ENCODE data around the gene COA8.

Gene COA8

GRCh38 chr14:103528587-103529382 lies 34.0 kb upstream of the COA8 start, which contains the start of gene TRMT61A:
Gene TRMT61A, plus strand, starts transcription at chr14:103529196. Its CDS starts 783 bp downstream, at chr14:103529979.
- Histone ChIP-seq H3K4me3 (ENCODE audit: low read length) (peak within 1 kb of the TSS; percentile 94), H3K9ac (ENCODE audit: low read length) (peak within 1 kb of the TSS; percentile 80), H3K4me1 (ENCODE audit: control insufficient read depth, low read depth, low read length) (peaks cover 5% of the 10 kb centered on the region), H3K36me3 (ENCODE audit: control insufficient read depth, insufficient read depth, low read length) (no peaks in the 10 kb centered on the region), H3K27me3 (ENCODE audit: insufficient read depth, low read length, poor library complexity) (peaks cover 2% of the 10 kb centered on the region), H3K56ac (ENCODE audit: low read length) (peak within 1 kb of the TSS; percentile 91), H3K23ac (ENCODE audit: low read length) (no peak within 1 kb of the TSS), H4K5ac (ENCODE audit: low read length) (no peak within 1 kb of the TSS), H3K27ac (ENCODE audit: low read depth, low read length) (no peak within 1 kb of the TSS), H3K4me2 (ENCODE audit: low read length) (peak within 1 kb of the TSS; percentile 100), H3K18ac (ENCODE audit: low read length) (peak within 1 kb of the TSS; percentile 20), H2AK5ac (ENCODE audit: low read length) (peak within 1 kb of the TSS; percentile 4), H3K79me2 (ENCODE audit: control insufficient read depth, insufficient read depth, low read length) (peaks cover 12% of the 10 kb centered on the region), H2BK5ac (ENCODE audit: low read length) (no peak within 1 kb of the TSS), H3K4ac (ENCODE audit: low read depth, low read length) (peak within 1 kb of the TSS; percentile 44), H3K79me1 (ENCODE audit: low read length) (peaks cover 17% of the 10 kb centered on the region), H2BK120ac (ENCODE audit: low read depth, low read length) (no peak within 1 kb of the TSS), H2BK15ac (replicated peaks; ENCODE audit: low read depth) (no peak within 1 kb of the TSS), H4K8ac (ENCODE audit: low read depth, low read length) (peak within 1 kb of the TSS; percentile 87)
- WGBS (ENCODE audit: extremely low coverage, insufficient coverage, low lambda C conversion rate): no CpG with 5 or more reads among the region's 70 CpGs
- peak; percentile 89 for DNase-seq

DNA sequence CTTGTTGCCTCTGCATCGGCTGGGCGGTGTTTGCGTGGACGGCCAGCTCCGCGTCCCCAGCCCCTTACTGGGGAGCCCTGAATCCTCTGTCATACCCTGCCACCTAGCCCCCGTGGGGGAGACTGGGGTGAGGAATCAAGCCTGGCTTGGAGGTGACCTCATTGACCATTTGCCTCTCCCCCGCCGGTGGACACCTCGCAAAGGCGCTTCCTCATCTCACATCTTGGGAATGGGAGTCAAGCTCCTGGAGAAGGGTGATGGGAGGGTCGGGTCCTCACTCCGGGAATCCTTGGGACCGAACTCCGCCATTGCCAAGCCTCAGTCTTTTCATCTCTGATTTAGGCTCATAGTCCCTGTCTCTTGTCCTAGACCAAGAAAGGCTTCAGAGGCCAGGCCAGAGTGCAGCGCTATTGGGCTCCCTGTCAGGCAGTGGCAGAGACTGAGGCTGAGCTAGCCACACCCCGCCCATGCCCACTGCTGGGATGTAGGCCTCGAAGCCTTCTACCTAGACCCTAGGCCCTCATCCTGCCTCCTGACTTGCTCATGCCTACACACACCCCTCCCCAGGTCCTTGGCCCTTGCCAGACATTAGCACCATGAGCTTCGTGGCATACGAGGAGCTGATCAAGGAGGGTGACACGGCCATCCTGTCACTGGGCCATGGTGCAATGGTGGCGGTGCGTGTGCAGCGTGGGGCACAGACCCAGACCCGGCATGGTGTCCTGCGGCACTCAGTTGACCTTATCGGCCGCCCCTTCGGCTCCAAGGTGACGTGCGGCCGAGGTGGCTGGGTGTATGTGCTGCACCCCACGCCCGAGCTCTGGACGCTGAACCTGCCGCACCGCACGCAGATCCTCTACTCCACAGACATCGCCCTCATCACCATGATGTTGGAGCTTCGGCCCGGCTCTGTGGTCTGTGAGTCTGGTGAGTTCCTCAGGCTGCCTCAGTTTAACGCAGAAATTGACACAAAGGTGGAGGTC lies 33.1 kb upstream of the COA8 start:
- Histone ChIP-seq H3K4ac (ENCODE audit: low read depth, low read length) (no peak overlapping the region), H3K4me3 (ENCODE audit: low read length) (peak overlapping the region; percentile 94), H3K4me1 (ENCODE audit: control insufficient read depth, low read depth, low read length) (peaks cover 5% of the 10 kb centered on the region), H3K4me2 (ENCODE audit: low read length) (peak overlapping the region; percentile 100), H3K9ac (ENCODE audit: low read length) (peak overlapping the region; percentile 80), H3K36me3 (ENCODE audit: control insufficient read depth, insufficient read depth, low read length) (no peaks in the 10 kb centered on the region), H3K79me2 (ENCODE audit: control insufficient read depth, insufficient read depth, low read length) (peaks cover 12% of the 10 kb centered on the region), H2BK120ac (ENCODE audit: low read depth, low read length) (no peak overlapping the region), H2BK15ac (replicated peaks; ENCODE audit: low read depth) (no peak overlapping the region), H3K79me1 (ENCODE audit: low read length) (peaks cover 17% of the 10 kb centered on the region), H3K56ac (ENCODE audit: low read length) (peak overlapping the region; percentile 91), H3K27me3 (ENCODE audit: insufficient read depth, low read length, poor library complexity) (no peaks in the 10 kb centered on the region), H2BK5ac (ENCODE audit: low read length) (no peak overlapping the region), H4K8ac (ENCODE audit: low read depth, low read length) (peak overlapping the region; percentile 87), H3K23ac (ENCODE audit: low read length) (no peak overlapping the region), H3K27ac (ENCODE audit: low read depth, low read length) (no peak overlapping the region), H3K18ac (ENCODE audit: low read length) (no peak overlapping the region), H2AK5ac (ENCODE audit: low read length) (peak overlapping the region; percentile 4), H4K5ac (ENCODE audit: low read length) (no peak overlapping the region)
- no CpG with 5 or more reads among the region's 42 CpGs for WGBS (ENCODE audit: extremely low coverage, insufficient coverage, low lambda C conversion rate)
- no peak for DNase-seq

DNA sequence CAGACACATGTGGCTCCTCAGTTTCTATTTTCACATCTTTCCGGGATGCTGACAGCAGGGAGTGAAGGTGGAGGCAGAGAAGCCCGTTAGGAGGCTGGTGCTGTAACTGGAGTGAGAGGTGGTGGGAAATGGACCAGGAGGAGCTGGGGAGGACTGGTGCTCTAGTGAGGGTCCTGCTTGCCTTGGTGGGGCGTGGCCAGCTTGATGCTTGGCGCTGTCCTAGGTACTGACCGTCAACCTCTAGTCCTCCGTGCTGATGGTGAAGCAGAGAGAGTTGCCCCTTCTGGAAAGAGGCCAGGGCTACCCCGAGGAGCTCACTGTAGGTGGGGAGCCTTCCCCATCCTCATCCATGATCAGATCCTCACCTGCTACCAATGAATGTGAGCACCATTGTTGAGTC lies 32.4 kb upstream of the COA8 start:
- Histone ChIP-seq H3K4me2 (ENCODE audit: low read length) (no peak overlapping the region), H2BK5ac (ENCODE audit: low read length) (no peak overlapping the region), H3K4me1 (ENCODE audit: control insufficient read depth, low read depth, low read length) (peaks cover 5% of the 10 kb centered on the region), H3K23ac (ENCODE audit: low read length) (no peak overlapping the region), H3K36me3 (ENCODE audit: control insufficient read depth, insufficient read depth, low read length) (no peaks in the 10 kb centered on the region), H3K56ac (ENCODE audit: low read length) (no peak overlapping the region), H4K5ac (ENCODE audit: low read length) (no peak overlapping the region), H3K79me1 (ENCODE audit: low read length) (peaks cover 17% of the 10 kb centered on the region), H3K4me3 (ENCODE audit: low read length) (no peak overlapping the region), H4K8ac (ENCODE audit: low read depth, low read length) (no peak overlapping the region), H2BK120ac (ENCODE audit: low read depth, low read length) (no peak overlapping the region), H3K4ac (ENCODE audit: low read depth, low read length) (no peak overlapping the region), H3K18ac (ENCODE audit: low read length) (no peak overlapping the region), H2AK5ac (ENCODE audit: low read length) (no peak overlapping the region), H3K27ac (ENCODE audit: low read depth, low read length) (no peak overlapping the region), H3K9ac (ENCODE audit: low read length) (no peak overlapping the region), H3K27me3 (ENCODE audit: insufficient read depth, low read length, poor library complexity) (no peaks in the 10 kb centered on the region), H2BK15ac (replicated peaks; ENCODE audit: low read depth) (no peak overlapping the region), H3K79me2 (ENCODE audit: control insufficient read depth, insufficient read depth, low read length) (peaks cover 12% of the 10 kb centered on the region)
- DNase-seq: peak; percentile 62
- no CpG with 5 or more reads among the region's 7 CpGs for WGBS (ENCODE audit: extremely low coverage, insufficient coverage, low lambda C conversion rate)

GRCh38 chr14:103530831-103531230 lies 31.9 kb upstream of the COA8 start:
- Histone ChIP-seq H3K18ac (ENCODE audit: low read length) (no peak overlapping the region), H3K4me1 (ENCODE audit: control insufficient read depth, low read depth, low read length) (peaks cover 5% of the 10 kb centered on the region), H2AK5ac (ENCODE audit: low read length) (no peak overlapping the region), H2BK120ac (ENCODE audit: low read depth, low read length) (no peak overlapping the region), H4K8ac (ENCODE audit: low read depth, low read length) (no peak overlapping the region), H3K79me1 (ENCODE audit: low read length) (peaks cover 17% of the 10 kb centered on the region), H3K79me2 (ENCODE audit: control insufficient read depth, insufficient read depth, low read length) (peaks cover 12% of the 10 kb centered on the region), H3K27me3 (ENCODE audit: insufficient read depth, low read length, poor library complexity) (no peaks in the 10 kb centered on the region), H3K4me3 (ENCODE audit: low read length) (no peak overlapping the region), H3K56ac (ENCODE audit: low read length) (no peak overlapping the region), H3K27ac (ENCODE audit: low read depth, low read length) (no peak overlapping the region), H2BK5ac (ENCODE audit: low read length) (no peak overlapping the region), H3K4ac (ENCODE audit: low read depth, low read length) (no peak overlapping the region), H2BK15ac (replicated peaks; ENCODE audit: low read depth) (no peak overlapping the region), H3K23ac (ENCODE audit: low read length) (no peak overlapping the region), H3K4me2 (ENCODE audit: low read length) (no peak overlapping the region), H3K36me3 (ENCODE audit: control insufficient read depth, insufficient read depth, low read length) (no peaks in the 10 kb centered on the region), H4K5ac (ENCODE audit: low read length) (no peak overlapping the region), H3K9ac (ENCODE audit: low read length) (no peak overlapping the region)
- no CpG with 5 or more reads among the region's 11 CpGs for WGBS (ENCODE audit: extremely low coverage, insufficient coverage, low lambda C conversion rate)
- DNase-seq: no peak

DNA sequence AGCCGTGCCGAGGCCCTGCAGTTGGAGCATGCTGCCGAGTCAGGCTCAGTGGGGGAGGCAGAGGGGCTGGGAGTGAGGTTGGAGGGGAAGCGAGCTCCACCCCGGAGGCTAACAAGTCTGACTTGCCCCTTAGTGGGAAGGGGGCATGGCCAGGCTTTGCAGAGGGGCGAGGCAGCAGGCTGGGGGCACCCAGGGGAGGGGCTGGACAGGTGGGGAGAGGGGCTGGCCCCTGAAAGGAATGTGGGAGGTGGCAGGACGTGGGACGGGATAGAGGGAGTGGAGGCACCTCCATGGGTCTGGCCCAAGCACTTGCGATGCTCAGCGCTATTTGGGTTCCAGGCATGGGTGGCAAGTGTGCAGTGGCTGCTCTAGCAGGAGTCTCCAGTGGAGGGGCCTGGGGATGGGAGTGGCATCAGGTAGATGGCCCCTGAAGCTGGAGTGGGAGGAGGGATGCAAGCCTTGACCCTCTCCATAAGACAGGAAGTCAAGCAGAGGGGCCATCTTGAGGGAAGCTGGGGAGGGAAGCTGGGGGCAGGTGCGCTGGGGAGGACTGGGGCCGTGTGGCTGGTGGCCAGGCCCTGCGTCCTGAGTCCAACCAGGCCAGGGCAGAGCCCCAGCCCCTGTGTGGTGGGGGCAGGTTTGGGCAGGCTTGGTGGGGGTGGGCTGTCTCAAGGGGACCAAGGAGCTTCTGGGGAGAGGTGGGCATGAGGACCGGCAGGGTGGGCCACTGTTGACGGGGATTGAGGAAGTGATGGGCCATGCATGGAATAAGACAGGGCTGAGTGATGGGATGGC lies 31.1 kb upstream of the COA8 start:
- no CpG with 5 or more reads among the region's 15 CpGs for WGBS (ENCODE audit: extremely low coverage, insufficient coverage, low lambda C conversion rate)
- Histone ChIP-seq H3K4me1 (ENCODE audit: control insufficient read depth, low read depth, low read length) (peaks cover 5% of the 10 kb centered on the region), H2BK15ac (replicated peaks; ENCODE audit: low read depth) (no peak overlapping the region)

More for the DNA sequence above, 31.1 kb upstream of the COA8 start:
- Histone ChIP-seq H3K4me2 (ENCODE audit: low read length) (no peak overlapping the region), H3K27me3 (ENCODE audit: insufficient read depth, low read length, poor library complexity) (no peaks in the 10 kb centered on the region), H3K36me3 (ENCODE audit: control insufficient read depth, insufficient read depth, low read length) (no peaks in the 10 kb centered on the region), H3K18ac (ENCODE audit: low read length) (no peak overlapping the region), H3K9ac (ENCODE audit: low read length) (no peak overlapping the region), H3K23ac (ENCODE audit: low read length) (no peak overlapping the region), H3K27ac (ENCODE audit: low read depth, low read length) (no peak overlapping the region), H3K4ac (ENCODE audit: low read depth, low read length) (no peak overlapping the region), H3K4me3 (ENCODE audit: low read length) (no peak overlapping the region), H2BK5ac (ENCODE audit: low read length) (no peak overlapping the region), H4K8ac (ENCODE audit: low read depth, low read length) (no peak overlapping the region), H4K5ac (ENCODE audit: low read length) (no peak overlapping the region), H3K56ac (ENCODE audit: low read length) (no peak overlapping the region), H2AK5ac (ENCODE audit: low read length) (no peak overlapping the region), H2BK120ac (ENCODE audit: low read depth, low read length) (no peak overlapping the region), H3K79me1 (ENCODE audit: low read length) (peaks cover 17% of the 10 kb centered on the region), H3K79me2 (ENCODE audit: control insufficient read depth, insufficient read depth, low read length) (peaks cover 12% of the 10 kb centered on the region)
- DNase-seq: no peak
